Gastroesophageal sphincter (tissue), 3 donors: ENCODE measurements around the gene CLASP2.

ENCODE experiments used
- CTCF ChIP-seq, 4 experiments: fragments of 200-600 bp in 2 of 4; fragments of 450-650 bp in 2 of 4; sonication (generic) in 1 of 4; IDR thresholded peaks; one replicate each; pipeline ENCODE4 v1.5.1; 2017 to 2019; ENCODE audit warnings: antibody characterized with exemption in 4 of 4, mild to moderate bottlenecking in 2 of 4, moderate library complexity in 2 of 4
- POLR2A ChIP-seq, 2 donors: fragments of 450-650 bp; IDR thresholded peaks; one replicate each; pipeline ENCODE4 v1.6.1; 2017; ENCODE audit warnings: antibody characterized with exemption in 2 of 2, mild to moderate bottlenecking in 2 of 2, moderate library complexity in 1 of 2
- POLR2AphosphoS5 ChIP-seq: sonication (generic); formaldehyde crosslinking; IDR thresholded peaks from one replicate; pipeline ENCODE4 v1.6.1; 2017; ENCODE audit warnings: antibody characterized with exemption

GRCh38 chr3:33704891-33705290 is 13.2 kb downstream of the CLASP2 start:
- TF ChIP-seq POLR2AphosphoS5 (no peak), CTCF (IDR thresholded peaks at IDR 0.05) (no peak), POLR2A (IDR thresholded peaks at IDR 0.05) (no peak)
